GM12878 (cell line): Measurements from ENCODE around the gene TRIAP1. TPM values are rescaled to one million over a fixed set of nuclear protein-coding genes. Genes with fewer than 3 reads are reported as not detected.

Source experiments
- ATAC-seq: fragments of 200-7000 bp; cut with Tn5 transposase; 3 replicates; pipeline ENCODE4 v1.9.1; 2020; ENCODE audit warnings: mild to moderate bottlenecking, moderate library complexity
- BruUV-seq: library from RNA; stranded (reverse); fragments of 400-500 nt; replicated peaks from 2 replicates; lab custom pipeline; 2021; lab: Mats Ljungman, UMichigan
- CTCF ChIA-PET: fragments of 300-600 bp; sonication (Branson Sonifier 250); formaldehyde crosslinking; extraction: SDS; loops from one replicate; lab custom pipeline; 2021; ENCODE audit warnings: inconsistent platforms; lab: Yijun Ruan, JAX
- POLR2A ChIA-PET: fragments of 350-600 bp; formaldehyde crosslinking; extraction: SDS; loops from one replicate; lab custom pipeline; 2021; ENCODE audit warnings: inconsistent platforms; lab: Charles Lee
- RAD21 ChIA-PET: fragments of 300-600 bp; sonication (Branson Sonifier 250); formaldehyde crosslinking; loops from one replicate; lab custom pipeline; 2023; ENCODE audit warnings: antibody characterized with exemption; ENCODE audit not compliant: unreplicated experiment; lab: Charles Lee
- SMC1A ChIA-PET: fragments of 300-600 bp; sonication (Branson Sonifier 250); formaldehyde crosslinking; loops from one replicate; lab custom pipeline; 2023; ENCODE audit not compliant: unreplicated experiment, uncharacterized antibody; lab: Charles Lee
- DNase-seq: peaks from one replicate; pipeline ENCODE4 v3.0.0-alpha.2; 2011; ENCODE audit warnings: low read depth, low spot score
- FAIRE-seq: peaks from 3 replicates; lab custom pipeline; 2011; peaks lifted over from hg19 to GRCh38; lab: Jason Lieb, UNC
- H2AFZ ChIP-seq: 2 replicates; pipeline ENCODE4 v1.6.0; 2011; ENCODE audit warnings: low read depth, low read length, control low read depth; ENCODE audit not compliant: control insufficient read depth
- H3K27ac ChIP-seq: 2 replicates; pipeline ENCODE4 v1.5.1; 2011; ENCODE audit warnings: control low read depth; ENCODE audit not compliant: control insufficient read depth, insufficient read depth
- H3K27me3 ChIP-seq, 2 experiments: replicated peaks in 1 of 2; 2 replicates each; pipeline versions ENCODE4 v1.6.0 to v1.6.1; 2011; ENCODE audit warnings: low read length in 1 of 2; ENCODE audit not compliant: control insufficient read depth in 2 of 2, insufficient read depth in 2 of 2
- H3K36me3 ChIP-seq, 2 experiments: 2 replicates each; pipeline ENCODE4 v1.5.1; 2011; ENCODE audit warnings: low read length in 1 of 2; ENCODE audit not compliant: control insufficient read depth in 2 of 2, insufficient read depth in 2 of 2
- H3K4me1 ChIP-seq: 2 replicates; pipeline ENCODE4 v1.6.1; 2011; ENCODE audit warnings: mild to moderate bottlenecking, low read length, moderate library complexity, mixed read lengths; ENCODE audit not compliant: control insufficient read depth, insufficient read depth
- H3K4me2 ChIP-seq: 2 replicates; pipeline ENCODE4 v1.6.0; 2011; ENCODE audit warnings: control low read depth; ENCODE audit not compliant: control insufficient read depth, insufficient read depth
- H3K4me3 ChIP-seq: fragments of 200-600 bp; sonication (generic); 2 replicates; pipeline ENCODE4 v1.5.1; 2016
- H3K79me2 ChIP-seq: 2 replicates; pipeline ENCODE4 v1.6.0; 2011; ENCODE audit warnings: low read length; ENCODE audit not compliant: control insufficient read depth, insufficient read depth
- H3K9ac ChIP-seq: 2 replicates; pipeline ENCODE4 v1.8.0; 2011; ENCODE audit warnings: low read length, control low read depth, mixed read lengths; ENCODE audit not compliant: control insufficient read depth, insufficient read depth
- H3K9me3 ChIP-seq: replicated peaks from 3 replicates; pipeline ENCODE4 v1.5.1; 2011; ENCODE audit warnings: mild to moderate bottlenecking, low read length; ENCODE audit not compliant: control insufficient read depth, insufficient read depth
- H4K20me1 ChIP-seq: 2 replicates; pipeline ENCODE4 v1.6.0; 2011; ENCODE audit not compliant: control insufficient read depth, insufficient read depth
- BRCA1 ChIP-seq: IDR thresholded peaks from 2 replicates; pipeline ENCODE4 v1.6.1; 2011; ENCODE audit warnings: low read depth, low read length, improper control_type of control experiment
- CBX3 ChIP-seq: fragments of 200-600 bp; sonication (generic); IDR thresholded peaks from 2 replicates; pipeline ENCODE4 v1.6.1; 2016; ENCODE audit warnings: low read depth, borderline replicate concordance
- CEBPB ChIP-seq, 2 experiments: fragments of 150-350 bp in 1 of 2; IDR thresholded peaks; 2 replicates each; pipeline ENCODE4 v1.6.1; 2012 to 2014; ENCODE audit warnings: low read depth in 2 of 2, low read length in 2 of 2, borderline replicate concordance in 1 of 2, inconsistent platforms in 1 of 2
- FOXM1 ChIP-seq: IDR thresholded peaks from 2 replicates; pipeline ENCODE4 v1.6.1; 2012; ENCODE audit warnings: low read depth, mild to moderate bottlenecking, inconsistent platforms, low read length, moderate library complexity
- NRF1 ChIP-seq: conservative IDR thresholded peaks from 2 replicates; pipeline ENCODE4 v1.6.1; 2011; ENCODE audit warnings: mild to moderate bottlenecking, low read depth, low read length, improper control_type of control experiment
- POU2F2 ChIP-seq: IDR thresholded peaks from 3 replicates; pipeline ENCODE4 v1.6.1; 2011; ENCODE audit warnings: low read depth, mild to moderate bottlenecking, low read length, borderline replicate concordance
- RB1 ChIP-seq: fragments of 450-650 bp; formaldehyde crosslinking; IDR thresholded peaks from 2 replicates; pipeline ENCODE4 v1.6.1; 2017; ENCODE audit warnings: mild to moderate bottlenecking, borderline replicate concordance
- SMAD1 ChIP-seq: fragments of 450-650 bp; IDR thresholded peaks from 2 replicates; pipeline ENCODE4 v1.6.1; 2018; ENCODE audit warnings: mild to moderate bottlenecking, low read depth; ENCODE audit not compliant: partially characterized antibody
- SMAD5 ChIP-seq: IDR thresholded peaks from 2 replicates; pipeline ENCODE4 v1.6.1; 2016; ENCODE audit warnings: antibody characterized with exemption, low read depth
- WGBS: methylation state at CpG from one replicate; pipeline ENCODE4 v1.1.6; 2016; ENCODE audit warnings: low lambda C conversion rate; ENCODE audit not compliant: insufficient replicate concordance, insufficient coverage; ENCODE audit errors: missing lambda C conversion rate; 5-methylcytosine and 5-hydroxymethylcytosine counted together
- in situ Hi-C: fragments of 300-500 bp; cut with MboI; formaldehyde crosslinking; loops from 9 replicates; pipeline ENCODE4 v1.14.3; 2018; ENCODE audit warnings: mixed read lengths
- intact Hi-C: fragments of 100-400 bp; cut with micrococcal nuclease; formaldehyde crosslinking; loops from one replicate; pipeline ENCODE4 v1.14.2; 2022; ENCODE audit not compliant: unreplicated experiment
- polyA plus RNA-seq, 11 experiments: library from polyadenylated mRNA; depleted of rRNA in 4 of 11; unstranded in 6 of 11; stranded (reverse) in 5 of 11; fragments of >200 nt; fragmentation: Nextera tagmentation in 4 of 11; fragmentation: Illumina TruSeq in 1 of 11; extraction: Ambion mirVana in 4 of 11; extraction: Trizol in 1 of 11; gene quantifications; 1 replicate in 1 of 11; 2 replicates in 10 of 11; pipeline versions ENCODE4 v1.2.1 to v1.2.3, GENCODE V29; 2011 to 2016; ENCODE audit warnings: inconsistent platforms in 2 of 11, missing spikeins in 2 of 11, low read depth in 1 of 11
- total RNA-seq, 4 experiments: library from RNA; depleted of rRNA in 3 of 4; stranded (reverse); fragments of >200 nt in 3 of 4; fragmentation: Illumina TruSeq in 1 of 4; extraction: Trizol in 1 of 4; gene quantifications; 2 replicates each; pipeline versions ENCODE4 v1.2.1 to v1.2.3, GENCODE V29; 2013 to 2021
- TF ChIP-seq, protein P1 (sequence below): IDR thresholded peaks from 2 replicates; pipeline ENCODE4 v1.6.1; 2012; ENCODE audit warnings: low read length, inconsistent platforms
- TF ChIP-seq, protein P2 (sequence below): fragments of 150-350 bp; IDR thresholded peaks from 2 replicates; pipeline ENCODE4 v1.6.1; 2014; ENCODE audit warnings: mild to moderate bottlenecking, low read depth, low read length
- TF ChIP-seq, protein P3 (sequence below): IDR thresholded peaks from 2 replicates; pipeline ENCODE4 v1.6.1; 2012; ENCODE audit warnings: low read depth, low read length, improper control_type of control experiment

TRIAP1 gene
- total and polyA plus RNA-seq, 10 of the 15 experiments (the other 5 are each of a cell fraction or from before 2014, with no cell fraction given), result 44.8 to 346 (median 80.8) TPM

DNA sequence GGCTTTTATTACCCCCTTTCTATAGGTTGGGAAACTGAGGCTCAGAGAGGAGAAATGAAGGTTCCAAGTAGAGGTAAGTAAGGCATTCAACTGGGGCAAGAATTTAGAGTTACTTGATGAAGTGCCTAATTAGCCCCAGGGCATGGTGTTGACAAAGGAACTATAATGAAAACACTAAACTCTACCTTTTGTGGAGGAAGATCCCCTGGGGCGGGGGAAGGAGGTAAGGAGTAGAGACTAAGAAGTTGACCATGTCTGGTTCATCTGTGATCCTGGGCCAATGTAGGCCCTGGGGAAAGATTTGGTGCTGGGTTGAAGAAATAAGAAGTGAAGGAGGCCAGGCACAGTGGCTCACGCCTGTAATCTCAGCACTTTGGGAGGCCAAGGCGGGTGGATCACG is 24.5 kb downstream of the TRIAP1 start (continued):
- TF ChIP-seq FOXM1, result no peak
- no peak for TF ChIP-seq CBX3

DNA sequence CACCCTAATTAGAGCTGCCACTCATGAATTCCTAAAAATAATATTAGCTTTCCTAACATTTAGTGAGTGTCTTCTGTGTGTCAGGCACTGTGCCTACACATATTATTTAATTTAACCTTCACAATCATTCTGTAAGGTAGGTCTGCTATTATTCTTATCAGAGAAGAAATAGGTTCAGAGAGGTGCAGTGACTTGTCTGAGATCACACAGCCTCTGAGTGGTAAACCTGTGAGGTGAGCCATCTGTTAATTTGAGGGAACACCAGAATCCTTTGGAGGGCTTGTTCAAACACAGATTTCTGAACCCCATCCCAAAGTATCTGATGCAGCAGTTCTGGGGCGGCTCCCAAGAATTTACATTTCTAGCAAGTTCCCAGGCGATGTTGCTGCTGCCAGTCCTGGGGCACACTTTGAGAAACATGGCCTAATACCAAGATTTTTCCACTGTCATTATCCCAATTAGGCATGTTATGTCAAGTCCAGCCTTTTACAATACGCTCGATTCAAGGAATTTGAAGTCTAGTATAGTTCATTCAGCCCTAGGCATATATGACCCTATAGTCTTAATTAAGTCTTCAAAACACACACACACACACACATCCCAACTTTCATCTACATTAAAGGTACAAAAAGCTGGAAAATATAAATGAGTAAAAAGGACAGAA is 28.1 kb downstream of the TRIAP1 start:
- TF ChIP-seq, protein P1, sequence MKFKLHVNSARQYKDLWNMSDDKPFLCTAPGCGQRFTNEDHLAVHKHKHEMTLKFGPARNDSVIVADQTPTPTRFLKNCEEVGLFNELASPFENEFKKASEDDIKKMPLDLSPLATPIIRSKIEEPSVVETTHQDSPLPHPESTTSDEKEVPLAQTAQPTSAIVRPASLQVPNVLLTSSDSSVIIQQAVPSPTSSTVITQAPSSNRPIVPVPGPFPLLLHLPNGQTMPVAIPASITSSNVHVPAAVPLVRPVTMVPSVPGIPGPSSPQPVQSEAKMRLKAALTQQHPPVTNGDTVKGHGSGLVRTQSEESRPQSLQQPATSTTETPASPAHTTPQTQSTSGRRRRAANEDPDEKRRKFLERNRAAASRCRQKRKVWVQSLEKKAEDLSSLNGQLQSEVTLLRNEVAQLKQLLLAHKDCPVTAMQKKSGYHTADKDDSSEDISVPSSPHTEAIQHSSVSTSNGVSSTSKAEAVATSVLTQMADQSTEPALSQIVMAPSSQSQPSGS, result no peak
- no peak for TF ChIP-seq POU2F2
- no peak for TF ChIP-seq CEBPB (IDR thresholded peaks at IDR 0.05; ENCODE audit: borderline replicate concordance in 1 of 2, low read depth in 2 of 2, low read length in 2 of 2)
- TF ChIP-seq, protein P2, sequence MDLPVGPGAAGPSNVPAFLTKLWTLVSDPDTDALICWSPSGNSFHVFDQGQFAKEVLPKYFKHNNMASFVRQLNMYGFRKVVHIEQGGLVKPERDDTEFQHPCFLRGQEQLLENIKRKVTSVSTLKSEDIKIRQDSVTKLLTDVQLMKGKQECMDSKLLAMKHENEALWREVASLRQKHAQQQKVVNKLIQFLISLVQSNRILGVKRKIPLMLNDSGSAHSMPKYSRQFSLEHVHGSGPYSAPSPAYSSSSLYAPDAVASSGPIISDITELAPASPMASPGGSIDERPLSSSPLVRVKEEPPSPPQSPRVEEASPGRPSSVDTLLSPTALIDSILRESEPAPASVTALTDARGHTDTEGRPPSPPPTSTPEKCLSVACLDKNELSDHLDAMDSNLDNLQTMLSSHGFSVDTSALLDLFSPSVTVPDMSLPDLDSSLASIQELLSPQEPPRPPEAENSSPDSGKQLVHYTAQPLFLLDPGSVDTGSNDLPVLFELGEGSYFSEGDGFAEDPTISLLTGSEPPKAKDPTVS, result no peak
- TF ChIP-seq RB1, result no peak
- TF ChIP-seq, protein P3, sequence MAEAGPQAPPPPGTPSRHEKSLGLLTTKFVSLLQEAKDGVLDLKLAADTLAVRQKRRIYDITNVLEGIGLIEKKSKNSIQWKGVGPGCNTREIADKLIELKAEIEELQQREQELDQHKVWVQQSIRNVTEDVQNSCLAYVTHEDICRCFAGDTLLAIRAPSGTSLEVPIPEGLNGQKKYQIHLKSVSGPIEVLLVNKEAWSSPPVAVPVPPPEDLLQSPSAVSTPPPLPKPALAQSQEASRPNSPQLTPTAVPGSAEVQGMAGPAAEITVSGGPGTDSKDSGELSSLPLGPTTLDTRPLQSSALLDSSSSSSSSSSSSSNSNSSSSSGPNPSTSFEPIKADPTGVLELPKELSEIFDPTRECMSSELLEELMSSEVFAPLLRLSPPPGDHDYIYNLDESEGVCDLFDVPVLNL, result no peak
- TF ChIP-seq SMAD1, result no peak
- no peak for TF ChIP-seq NRF1
- no peak for TF ChIP-seq BRCA1
- TF ChIP-seq SMAD5, result no peak
- TF ChIP-seq, all 136 proteins: peak for 0
- 39% methylated on average over 4 of the region's 4 CpGs for WGBS
- Histone ChIP-seq H3K27me3 (no peaks in the 10 kb centered on the region), H3K79me2 (no peaks in the 10 kb centered on the region), H3K27ac (no peak overlapping the region), H3K9ac (no peak overlapping the region), H3K4me3 (no peak overlapping the region), H3K4me2 (no peak overlapping the region), H3K9me3 (no peaks in the 10 kb centered on the region), H4K20me1 (no peaks in the 10 kb centered on the region), H3K36me3 (no peaks in the 10 kb centered on the region), H2AFZ (no peak overlapping the region), H3K4me1 (no peaks in the 10 kb centered on the region)
- in situ Hi-C loops, result no loop called here
- CTCF ChIA-PET, result interaction anchor here (1.0 to 1.8 kb wide), 2 partner anchors 11 to 12 kb away, joined by 3 to 4 read pairs; no protein-coding TSS in a partner anchor
- no TSS peak for BruUV-seq
- SMC1A ChIA-PET, result interaction anchor here (1.1 kb wide), 1 partner anchor 12 kb away, joined by 3 read pairs; no protein-coding TSS in a partner anchor
- RAD21 ChIA-PET, result no interaction called here
- POLR2A ChIA-PET, result interaction anchor here (0.6 kb wide), 1 partner anchor 39 kb away, joined by 3 read pairs; no protein-coding TSS in a partner anchor
- no peak for FAIRE-seq
- no peak for DNase-seq
- ATAC-seq, result no peak
- intact Hi-C loops, result no loop called here
